SK-N-MC (cell line): ENCODE data around the gene AMHR2.

Source experiments
- EZH2 ChIP-seq: fragments of 200-600 bp; sonication (generic); IDR thresholded peaks from one replicate; pipeline ENCODE4 v1.6.1; 2017; ENCODE audit warnings: antibody characterized with exemption
- POLR2AphosphoS5 ChIP-seq: IDR thresholded peaks from 2 replicates; pipeline ENCODE4 v1.6.1; 2012; ENCODE audit warnings: mild to moderate bottlenecking, low read depth, low read length, borderline replicate concordance

GRCh38 chr12:53399896-53400295, 23.8 kb upstream of the AMHR2 start:
- TF ChIP-seq EZH2 (no peak), POLR2AphosphoS5 (no peak)
